ENCODE measurements around the gene WWP2. TPM values are rescaled to one million over a fixed set of nuclear protein-coding genes. Genes with fewer than 3 reads are reported as not detected.

WWP2 gene
- total RNA-seq, 1 donor from 2014 or later, result 40.7 TPM

DNA sequence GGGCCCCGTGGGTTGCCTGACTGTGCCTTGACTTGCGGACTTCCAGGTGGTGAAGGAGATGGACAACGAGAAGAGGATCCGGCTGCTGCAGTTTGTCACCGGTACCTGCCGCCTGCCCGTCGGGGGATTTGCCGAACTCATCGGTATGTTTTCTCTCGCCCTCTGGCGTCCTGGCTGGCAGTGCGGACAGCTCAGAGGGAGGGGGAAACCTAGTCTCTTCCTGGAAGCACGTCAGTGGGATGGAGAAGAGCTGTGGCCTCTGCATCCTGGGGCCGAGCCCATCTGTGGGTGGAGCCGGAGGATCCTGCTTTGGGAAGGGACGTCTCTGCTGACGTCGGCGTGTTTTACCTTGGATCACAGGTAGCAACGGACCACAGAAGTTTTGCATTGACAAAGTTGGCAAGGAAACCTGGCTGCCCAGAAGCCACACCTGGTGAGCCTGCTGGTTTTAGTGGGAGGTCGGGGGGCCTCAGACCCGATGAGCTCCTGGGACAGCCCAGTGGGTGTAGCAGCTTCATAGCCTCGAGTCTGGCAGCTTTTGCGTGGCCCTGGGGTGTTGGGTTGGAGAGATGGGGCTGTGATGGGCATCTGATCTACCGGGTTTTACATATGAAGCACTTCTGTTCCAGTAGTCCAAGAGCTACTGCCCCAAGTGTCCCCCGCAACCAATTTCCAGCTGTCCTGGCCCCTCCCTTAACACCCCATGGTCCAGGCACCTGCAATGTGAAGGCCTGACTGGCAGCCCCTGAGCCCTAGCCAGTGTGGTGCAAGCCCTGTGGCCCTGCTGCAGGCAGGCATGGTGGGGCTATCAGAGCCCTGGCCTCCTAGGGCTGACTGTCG lies 177.1 kb downstream of the WWP2 start:
- Histone ChIP-seq H3K36me3 (ENCODE audit: control insufficient read depth, insufficient read depth, low read length) (no peaks in the 10 kb centered on the region), H3K27me3 (ENCODE audit: control insufficient read depth, insufficient read depth, low read length) (no peaks in the 10 kb centered on the region), H3K4me3 (ENCODE audit: low read depth, low read length) (no peak overlapping the region)
- DNase-seq (ENCODE audit: low read depth), result no peak
- no peak for TF ChIP-seq CTCF (IDR thresholded peaks at IDR 0.05; ENCODE audit: insufficient read depth, low read length, poor library complexity, severe bottlenecking)

- TF ChIP-seq CTCF (IDR thresholded peaks at IDR 0.05; ENCODE audit: insufficient read depth, low read length, poor library complexity, severe bottlenecking), result no peak
- H3K36me3 ChIP-seq (ENCODE audit: control insufficient read depth, insufficient read depth, low read length), result no peaks in the 10 kb centered on the region
- no peak for DNase-seq (ENCODE audit: low read depth)
- no peak overlapping the region for H3K4me3 ChIP-seq (ENCODE audit: low read depth, low read length)
- no peaks in the 10 kb centered on the region for H3K27me3 ChIP-seq (ENCODE audit: control insufficient read depth, insufficient read depth, low read length)
Measured at GRCh38 chr16:69939821-69940585, 177.9 kb downstream of the WWP2 start.

DNA sequence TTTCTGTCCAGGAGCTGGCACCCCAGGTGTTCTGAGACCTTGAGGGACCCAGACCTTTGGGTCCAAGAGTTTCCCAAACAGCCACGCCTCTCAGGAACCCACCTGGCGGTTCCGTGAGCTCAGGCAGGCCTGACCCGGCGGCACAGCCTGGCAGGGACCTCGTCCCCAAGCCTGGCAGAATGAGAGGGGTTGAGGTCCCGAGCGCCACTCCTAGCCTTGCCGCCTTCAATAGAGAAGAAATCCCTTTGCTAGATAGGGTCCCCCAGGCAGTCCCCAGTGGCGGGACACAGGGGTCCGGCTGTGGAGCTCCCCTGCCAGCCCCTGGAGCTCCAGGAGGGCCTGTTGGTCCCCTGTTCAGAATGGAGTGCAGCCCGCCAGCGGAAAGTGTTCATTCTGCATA lies 178.5 kb downstream of the WWP2 start:
- H3K4me3 ChIP-seq (ENCODE audit: low read depth, low read length), result no peak overlapping the region
- no peaks in the 10 kb centered on the region for H3K27me3 ChIP-seq (ENCODE audit: control insufficient read depth, insufficient read depth, low read length)
- no peak for TF ChIP-seq CTCF (IDR thresholded peaks at IDR 0.05; ENCODE audit: insufficient read depth, low read length, poor library complexity, severe bottlenecking)
- H3K36me3 ChIP-seq (ENCODE audit: control insufficient read depth, insufficient read depth, low read length), result no peaks in the 10 kb centered on the region
- DNase-seq (ENCODE audit: low read depth), result no peak

DNA sequence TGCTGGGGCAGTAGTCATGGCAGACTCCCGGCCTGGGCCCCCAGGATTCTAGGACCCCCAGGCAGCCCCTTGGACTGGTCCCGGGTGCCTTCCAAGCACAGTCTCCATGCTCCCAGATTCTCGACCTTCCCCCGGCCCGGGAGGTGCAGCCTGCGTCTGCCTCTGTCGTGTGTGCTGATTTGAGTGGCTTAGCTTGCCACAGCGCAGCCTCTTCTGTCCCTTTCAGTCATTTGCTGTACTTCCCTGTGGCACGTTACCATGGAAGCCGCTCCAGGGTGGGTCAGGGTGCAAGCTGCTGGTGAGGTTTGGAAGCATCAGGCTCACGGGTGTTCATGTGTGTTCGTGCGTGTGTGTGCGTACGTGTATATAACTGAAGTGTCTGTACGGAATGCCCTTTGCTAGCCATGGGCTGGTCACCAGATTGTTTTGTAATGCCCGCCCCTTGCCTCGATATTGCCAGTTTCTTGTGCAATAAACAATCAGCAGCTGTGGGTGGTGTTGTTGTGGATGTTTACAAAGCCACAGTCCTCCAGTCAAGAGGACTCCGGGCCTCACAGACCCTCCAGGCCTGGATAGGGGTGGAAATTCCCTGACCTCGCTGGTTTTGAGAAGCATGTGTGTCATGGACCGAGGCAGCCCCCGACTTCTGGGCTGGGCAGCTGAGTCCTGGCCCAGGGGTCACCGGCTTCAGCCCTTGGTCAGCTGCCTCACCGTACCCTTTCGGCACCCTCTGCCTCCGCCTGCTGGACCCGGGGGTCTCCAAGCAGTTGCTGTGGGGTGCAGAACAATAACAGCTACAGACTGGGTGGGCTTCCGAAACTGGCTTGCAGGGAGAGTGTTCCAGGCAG lies 179.3 kb downstream of the WWP2 start:
- Histone ChIP-seq H3K27me3 (ENCODE audit: control insufficient read depth, insufficient read depth, low read length) (no peaks in the 10 kb centered on the region), H3K4me3 (ENCODE audit: low read depth, low read length) (no peak overlapping the region), H3K36me3 (ENCODE audit: control insufficient read depth, insufficient read depth, low read length) (no peaks in the 10 kb centered on the region)
- TF ChIP-seq CTCF (IDR thresholded peaks at IDR 0.05; ENCODE audit: insufficient read depth, low read length, poor library complexity, severe bottlenecking), result no peak
- no peak for DNase-seq (ENCODE audit: low read depth)

DNA sequence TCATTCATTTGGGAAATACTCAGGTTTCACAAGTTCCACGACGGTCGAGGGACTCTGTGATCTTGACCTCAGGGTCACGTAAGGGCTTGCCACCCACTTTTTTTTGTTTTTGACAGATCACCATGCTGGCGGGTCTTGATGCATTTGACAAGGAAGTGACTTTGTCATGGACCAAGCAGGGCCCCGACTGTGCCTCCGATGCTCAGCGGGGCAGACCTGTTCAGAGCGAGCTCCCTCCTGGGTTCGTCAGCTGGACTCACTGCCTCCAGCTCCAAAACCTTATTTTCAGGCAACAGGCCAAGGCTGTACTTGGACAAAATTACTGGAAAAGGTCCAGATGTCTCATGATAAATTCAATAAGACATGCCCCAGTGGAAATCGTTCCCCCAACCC lies 180.0 kb downstream of the WWP2 start:
- H3K4me3 ChIP-seq (ENCODE audit: low read depth, low read length), result no peak overlapping the region
- no peaks in the 10 kb centered on the region for H3K36me3 ChIP-seq (ENCODE audit: control insufficient read depth, insufficient read depth, low read length)
- no peaks in the 10 kb centered on the region for H3K27me3 ChIP-seq (ENCODE audit: control insufficient read depth, insufficient read depth, low read length)
- DNase-seq (ENCODE audit: low read depth), result no peak
- TF ChIP-seq CTCF (IDR thresholded peaks at IDR 0.05; ENCODE audit: insufficient read depth, low read length, poor library complexity, severe bottlenecking), result no peak

All from kidney epithelial cell (primary cell).